NCI-H1417 treated with DMSO at 0.1 percent for 48 hours (cell line): ENCODE measurements around the gene SLC4A11.
"Not testable (repeated sequence)": the region's sequence is repeated elsewhere in the genome, so short reads cannot be mapped to it uniquely, and the experiment has no call there.

Experiments used
- DNase-seq: peaks from one replicate; lab custom pipeline; 2025; lab: John Stamatoyannopoulos, UW

SLC4A11 gene

GRCh38 chr20:3202965-3203314 lies 36.0 kb downstream of the SLC4A11 start:
- no peak for DNase-seq

DNA sequence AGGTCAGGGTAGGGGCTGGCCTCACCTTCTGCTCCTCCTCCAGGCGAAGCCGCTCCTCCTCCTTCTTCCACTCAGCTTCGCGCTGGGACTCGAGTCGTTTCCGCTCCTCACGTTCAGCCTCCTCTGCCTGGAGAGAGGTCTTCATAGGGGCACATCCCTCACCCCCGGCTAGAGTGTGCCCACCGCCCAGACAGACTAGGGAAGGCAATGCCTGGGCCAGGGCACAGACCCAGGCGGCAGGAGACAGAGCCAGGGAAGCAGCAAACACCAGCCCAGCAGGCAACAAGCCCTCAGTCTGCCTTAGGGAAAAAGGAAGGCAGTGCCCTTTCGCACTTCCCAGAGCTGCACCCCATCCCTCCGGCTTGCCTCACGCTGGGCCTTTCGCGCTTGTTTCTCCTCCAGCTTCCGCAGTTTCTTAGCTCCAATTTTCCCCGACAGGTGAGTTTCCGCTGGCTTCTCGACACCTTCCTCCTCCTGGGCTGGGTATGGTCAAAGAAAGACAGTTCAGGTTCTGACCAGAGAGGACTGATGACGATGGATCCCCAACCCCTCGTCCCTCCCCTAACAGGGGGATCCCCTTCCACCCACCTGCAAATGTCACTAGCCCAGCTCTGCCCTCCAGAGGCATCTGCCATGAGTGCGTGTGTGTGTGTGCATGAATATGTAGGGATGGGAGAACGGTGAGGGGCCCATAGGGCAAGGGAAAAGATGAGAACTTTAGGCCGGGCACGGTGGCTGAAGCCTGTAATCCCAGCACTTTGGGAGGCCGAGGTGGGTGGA lies 38.8 kb downstream of the SLC4A11 start:
- DNase-seq = no peak

DNA sequence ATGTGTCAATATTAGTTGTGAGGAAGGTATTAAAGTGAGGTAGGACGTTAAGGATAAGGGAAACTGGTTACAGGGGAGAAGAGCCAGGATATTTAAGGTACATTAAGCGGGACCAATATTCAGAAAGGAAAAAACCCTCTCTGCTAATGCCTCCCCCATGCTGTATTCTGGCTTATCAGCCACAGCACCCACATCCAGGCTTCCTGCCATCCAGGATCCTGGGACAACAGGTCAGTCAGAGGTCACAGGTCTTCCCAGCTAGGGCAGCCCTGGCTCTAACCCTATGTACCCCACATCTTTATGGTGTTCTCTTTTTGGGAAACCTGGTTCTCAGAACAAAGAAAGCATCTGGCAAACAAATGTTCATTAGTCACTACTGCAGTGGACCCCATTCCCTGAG lies 39.8 kb downstream of the SLC4A11 start:
- DNase-seq = no peak

DNA sequence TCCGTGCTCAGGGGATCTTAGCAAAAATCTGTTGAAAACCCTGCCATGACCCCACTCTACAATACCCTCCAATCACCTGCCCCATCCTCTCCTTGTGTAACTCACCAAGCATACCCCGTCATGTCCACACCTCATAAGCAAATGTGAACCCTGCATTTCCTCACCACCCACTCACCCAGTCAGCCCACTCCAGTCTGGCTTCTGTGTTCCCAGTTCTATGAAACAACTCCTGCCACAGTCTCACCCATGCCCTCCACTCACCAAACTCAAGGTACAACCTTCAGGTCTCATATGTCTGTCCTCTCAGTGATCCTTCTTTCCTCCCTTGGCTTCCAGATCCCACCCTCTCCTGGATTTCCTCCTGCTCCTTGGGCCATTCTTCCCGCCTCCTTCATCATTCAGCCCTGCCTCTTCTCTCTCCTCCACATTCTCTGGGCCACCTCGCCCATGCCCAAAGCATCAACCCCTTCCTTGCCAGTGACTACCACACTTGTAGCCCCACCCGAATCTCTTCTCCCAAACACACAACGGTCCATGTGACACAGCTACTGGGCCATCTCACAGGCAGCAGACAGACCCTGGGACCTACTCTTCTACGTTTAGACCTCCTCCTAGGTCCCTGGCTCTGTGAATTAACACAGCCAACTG lies 43.3 kb downstream of the SLC4A11 start:
- DNase-seq = no peak

DNA sequence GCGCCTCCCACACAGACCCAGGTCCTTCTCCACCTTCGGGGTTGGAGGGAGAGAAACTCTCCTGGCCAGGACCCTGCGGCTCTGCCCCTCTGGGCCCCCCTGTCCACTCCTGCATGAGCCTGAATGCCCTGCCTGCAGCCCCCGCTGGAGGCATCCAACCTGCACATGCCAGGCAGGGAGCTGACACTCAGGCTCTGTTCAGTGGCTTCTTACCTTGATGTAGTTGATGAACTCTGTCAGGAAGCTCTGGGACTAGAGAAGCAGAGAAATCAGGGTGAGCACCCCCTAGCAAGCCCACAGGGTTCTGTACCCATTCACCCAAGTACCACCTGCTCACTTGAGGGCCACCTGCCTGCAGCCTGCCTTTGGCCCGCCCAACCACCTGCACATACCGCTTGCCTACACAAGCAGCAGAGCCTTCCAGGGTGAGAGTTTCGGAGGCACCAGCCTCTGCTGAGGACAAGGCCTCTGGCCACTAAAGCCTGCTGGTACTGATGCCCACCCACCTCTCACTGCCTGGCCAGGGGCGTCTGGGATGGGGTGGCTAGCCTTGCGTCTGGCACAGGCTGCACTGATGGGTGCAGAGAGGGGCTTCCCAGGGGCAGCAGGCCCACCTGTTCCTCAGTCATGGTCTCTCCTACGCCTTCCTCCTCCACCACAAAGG lies 44.2 kb downstream of the SLC4A11 start:
- DNase-seq = no peak

GRCh38 chr20:3193806-3194616 lies 45.0 kb downstream of the SLC4A11 start:
- no peak for DNase-seq

DNA sequence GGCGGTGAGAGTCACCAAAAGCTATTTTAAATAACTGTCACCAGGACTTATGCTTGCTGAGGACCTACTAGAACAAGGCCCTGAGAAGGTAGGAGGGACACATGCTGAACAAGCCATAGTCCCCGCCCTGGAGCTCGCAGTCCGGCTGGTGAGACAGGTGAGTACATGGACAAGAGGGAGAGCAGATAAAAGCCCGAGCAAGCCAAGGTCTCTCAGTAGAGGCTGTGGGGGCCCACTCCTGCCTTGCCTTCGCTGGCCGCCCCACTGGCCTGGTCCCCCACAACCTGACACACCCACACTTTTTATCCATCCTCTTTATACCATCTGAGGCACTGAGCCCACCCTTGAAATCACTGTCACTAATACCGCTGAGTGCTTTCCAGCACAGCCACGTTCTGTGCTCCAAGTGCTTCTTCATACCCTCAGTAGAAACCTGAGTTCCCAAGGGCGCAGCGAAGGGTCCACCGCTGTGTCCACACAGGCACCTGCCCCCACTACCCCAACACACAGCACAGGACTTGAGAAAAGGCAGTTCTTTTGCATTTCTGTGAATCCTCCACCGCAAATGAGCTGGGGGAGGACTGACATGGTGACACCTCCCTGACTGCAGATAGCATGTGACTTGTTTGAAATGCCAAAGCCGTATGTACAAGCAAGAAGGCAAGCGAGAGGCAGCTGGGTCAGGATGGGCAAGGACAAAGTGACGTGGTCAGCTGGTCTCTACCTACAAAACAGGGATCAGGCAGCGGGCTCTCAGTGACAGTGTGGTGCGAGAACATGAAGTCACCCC lies 46.6 kb downstream of the SLC4A11 start:
- no peak for DNase-seq

GRCh38 chr20:3190681-3191111 lies 48.3 kb downstream of the SLC4A11 start:
- DNase-seq = no peak

DNA sequence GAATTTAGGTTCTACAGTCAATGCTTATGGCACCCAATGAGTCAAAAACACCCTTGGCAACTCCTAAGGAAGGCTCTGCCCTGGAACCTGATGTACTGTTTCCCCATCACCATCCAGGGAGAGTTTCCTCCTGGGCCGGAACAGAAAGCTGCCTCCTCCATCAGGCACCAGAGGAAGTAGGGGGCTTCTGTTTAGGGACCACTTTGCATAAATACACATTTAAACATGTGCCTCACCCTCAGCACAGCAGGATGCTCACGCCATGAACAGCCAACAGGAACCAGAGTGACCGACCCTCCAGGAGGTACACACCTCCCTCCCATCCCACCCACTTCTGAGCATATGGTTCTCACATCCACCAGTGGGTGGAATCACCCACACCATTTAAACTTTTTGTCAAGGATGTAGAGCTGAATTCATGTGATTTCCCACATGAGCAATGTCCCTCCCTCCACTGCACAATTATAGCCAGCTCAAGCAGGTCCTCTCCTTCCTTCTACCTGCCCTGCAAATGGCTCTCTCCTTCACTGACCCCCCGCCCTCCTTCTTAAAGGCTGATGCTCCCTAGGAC lies 49.3 kb downstream of the SLC4A11 start:
- no peak for DNase-seq

- DNase-seq = no peak
Observed at GRCh38 chr20:3188823-3189413, 50.1 kb downstream of the SLC4A11 start.

- DNase-seq = not testable (repeated sequence)
Observed at GRCh38 chr20:3187861-3188260, 51.1 kb downstream of the SLC4A11 start.

DNA sequence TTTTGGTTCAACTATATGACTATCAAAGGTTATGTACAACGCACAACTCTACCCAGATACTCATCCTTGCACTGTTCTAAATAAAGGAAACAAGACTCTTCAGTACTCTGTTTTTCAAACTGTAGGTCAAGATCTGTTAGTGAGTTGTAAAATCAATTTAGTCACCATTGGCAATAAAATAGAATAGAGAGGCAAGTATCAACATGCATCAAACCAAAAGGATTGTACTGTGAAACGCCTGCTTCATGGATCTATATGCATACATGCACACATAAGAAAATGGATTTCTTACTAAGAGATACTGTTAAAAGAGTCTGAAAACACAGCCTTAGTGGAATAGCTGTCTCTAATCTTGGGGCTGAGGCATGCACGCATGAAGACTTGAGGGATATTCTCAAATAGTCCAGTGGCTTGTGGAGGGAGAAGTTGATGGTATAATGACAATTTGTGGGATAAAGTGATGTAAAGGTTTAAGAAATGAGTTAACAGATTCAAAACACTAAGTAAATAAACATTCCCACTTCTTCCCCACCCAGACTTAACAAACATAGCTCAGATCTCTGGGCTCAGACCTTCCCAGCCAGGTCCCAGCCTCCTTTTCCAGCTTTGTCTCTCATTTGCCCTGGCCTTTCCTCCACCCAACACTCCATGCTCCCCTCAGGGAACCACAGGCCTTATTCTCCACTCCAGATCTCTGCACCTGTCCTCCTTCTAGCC lies 54.9 kb downstream of the SLC4A11 start:
- DNase-seq = no peak

DNA sequence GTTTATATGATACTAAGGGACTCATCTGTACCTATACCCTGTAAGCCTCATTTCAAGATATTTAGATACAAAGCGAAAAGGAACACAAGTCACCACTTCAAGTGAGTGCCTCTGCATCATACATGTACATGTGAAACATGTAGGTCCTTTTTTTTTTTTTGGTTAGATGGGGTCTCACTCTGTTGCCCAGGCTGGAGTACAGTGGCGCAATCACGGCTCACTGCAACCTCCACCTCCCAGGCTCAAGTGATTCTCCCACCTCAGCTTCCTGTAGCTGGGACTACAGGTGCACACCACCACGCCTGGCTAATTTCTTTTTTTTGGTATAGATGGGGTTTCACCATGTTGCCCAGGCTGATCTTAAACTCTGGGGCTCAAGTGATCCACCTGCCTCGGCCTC lies 56.6 kb downstream of the SLC4A11 start:
- not testable (repeated sequence) for DNase-seq

DNA sequence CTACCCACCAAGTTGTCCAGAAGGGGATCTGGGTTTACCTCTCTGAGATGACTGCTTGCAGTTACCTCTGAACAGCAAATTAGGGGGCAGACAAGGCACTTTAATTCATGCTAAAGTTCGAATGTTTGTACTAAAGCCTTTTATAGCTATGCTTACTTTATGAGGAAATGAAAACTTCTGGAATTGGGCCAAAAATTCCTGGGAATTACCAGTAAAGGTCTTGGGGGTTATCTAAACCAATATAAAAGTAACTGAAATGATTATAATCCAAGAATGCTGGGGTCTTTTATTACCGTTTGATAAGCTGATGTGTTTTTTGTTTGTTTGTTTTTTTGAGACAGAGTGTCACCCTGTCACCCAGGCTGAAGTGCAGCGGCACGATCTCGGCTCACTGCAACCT lies 57.7 kb downstream of the SLC4A11 start:
- no peak for DNase-seq

DNA sequence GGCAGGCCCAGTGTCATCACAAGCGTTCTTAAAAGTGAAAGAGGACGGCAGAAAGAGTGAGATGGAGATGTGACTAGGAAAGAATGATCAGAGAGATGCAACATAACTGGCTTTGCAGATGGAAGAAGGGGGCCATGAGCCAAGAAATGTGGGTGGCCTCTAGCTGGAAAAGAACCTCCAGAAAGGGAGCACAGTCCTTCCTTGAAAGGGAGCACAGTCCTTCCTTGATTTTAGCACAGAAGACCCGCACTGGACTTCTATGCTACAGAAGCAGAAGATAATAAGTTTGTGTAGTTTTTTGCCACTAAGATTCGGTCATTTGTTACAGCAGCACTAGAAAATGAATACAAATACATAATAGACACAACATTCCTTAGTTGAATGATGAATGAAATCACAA lies 58.7 kb downstream of the SLC4A11 start:
- DNase-seq = no peak

- no peak for DNase-seq
Observed at GRCh38 chr20:3177746-3178485, 61.1 kb downstream of the SLC4A11 start.
